Dermis microvascular lymphatic vessel endothelial cell (primary cell): Measurements from ENCODE around the gene KCND1. TPM values are rescaled to one million over a fixed set of nuclear protein-coding genes. Genes with fewer than 3 reads are reported as not detected.

Source experiments
- DNase-seq, 2 donors: peaks; one replicate each; pipeline versions ENCODE4 v3.0.0 to v3.0.0-alpha.2; 2010; ENCODE audit warnings: low read depth in 2 of 2
- total RNA-seq: library from RNA; depleted of rRNA; stranded (reverse); fragments of >200 nt; gene quantifications from 2 replicates; pipeline ENCODE4 v1.2.1, GENCODE V29; 2014

KCND1 gene
- total RNA-seq, 1 donor from 2014 or later: 0.13 TPM

DNA sequence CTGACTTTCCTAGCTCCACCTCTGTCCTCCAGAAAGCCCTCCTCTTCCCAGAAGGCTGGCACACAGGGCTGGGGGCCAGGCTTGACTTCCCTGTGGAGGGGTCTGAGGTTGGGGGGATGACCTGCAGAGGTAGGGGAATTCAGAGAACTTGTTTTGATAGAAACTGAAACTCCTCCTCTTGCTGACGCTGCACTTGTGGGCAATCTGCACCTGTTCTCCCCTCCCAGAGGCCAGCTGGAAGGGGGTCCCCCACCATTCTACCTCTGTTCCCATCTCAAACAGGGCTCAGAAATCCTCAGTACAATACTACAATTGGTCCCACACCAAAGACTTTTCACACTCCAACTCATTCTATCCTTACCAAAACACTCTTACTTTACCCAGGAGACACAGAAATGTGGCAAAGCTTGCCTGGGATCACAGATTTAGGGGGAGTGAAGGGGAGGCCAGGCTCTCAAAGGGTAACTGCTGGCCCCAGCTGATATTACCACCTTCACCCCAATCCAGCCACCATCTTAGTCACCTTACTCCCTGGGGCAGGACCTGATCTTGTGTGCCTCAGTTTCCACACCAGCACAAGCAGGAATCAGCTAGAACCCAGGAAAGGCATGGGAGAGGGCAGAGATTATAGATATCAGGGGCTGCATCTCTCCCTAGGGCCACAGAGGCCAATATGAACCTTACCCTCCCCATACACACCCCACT lies 32.8 kb downstream of the KCND1 start:
- DNase-seq: no peak

DNA sequence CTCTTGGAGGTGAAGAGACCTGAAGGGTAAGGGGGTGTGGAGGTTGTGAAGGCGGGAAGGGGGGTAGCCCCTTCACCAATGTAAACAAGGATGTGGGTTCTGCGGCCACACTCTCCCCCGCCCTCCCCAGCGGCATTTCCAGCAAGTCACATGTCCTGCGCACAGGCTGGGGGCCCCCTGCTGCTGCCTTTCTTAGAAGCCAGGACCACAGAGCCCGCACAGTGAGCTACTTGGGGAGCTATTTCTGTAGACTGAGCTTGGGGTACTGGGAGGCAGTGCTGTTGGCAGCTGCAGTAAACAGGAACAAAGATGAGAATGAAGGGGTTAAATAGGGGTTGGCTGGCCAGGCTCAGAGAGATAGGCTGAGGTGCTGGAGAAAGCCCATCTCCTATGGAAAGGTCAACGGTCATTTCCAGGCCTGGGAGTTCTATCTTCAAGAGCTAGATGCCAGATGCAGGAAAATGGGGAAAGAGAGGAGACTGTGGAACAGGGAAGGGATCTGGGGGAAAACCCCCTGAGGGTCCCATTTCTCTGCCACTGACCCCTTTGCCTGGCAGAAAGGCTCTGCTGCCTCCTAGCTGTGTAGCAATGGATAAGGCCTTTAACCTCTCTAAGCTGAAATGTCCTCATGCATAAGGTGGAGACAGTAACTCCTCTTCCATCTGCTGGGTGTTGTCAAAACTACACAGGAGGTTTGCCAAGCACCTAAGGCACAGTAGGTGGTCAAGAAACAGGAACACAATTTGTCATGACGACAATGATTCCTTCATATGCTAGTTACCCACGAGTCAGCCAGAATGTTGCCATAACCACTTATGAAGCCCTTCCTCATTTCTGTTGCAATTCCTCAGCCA lies 34.4 kb downstream of the KCND1 start:
- DNase-seq: no peak

DNA sequence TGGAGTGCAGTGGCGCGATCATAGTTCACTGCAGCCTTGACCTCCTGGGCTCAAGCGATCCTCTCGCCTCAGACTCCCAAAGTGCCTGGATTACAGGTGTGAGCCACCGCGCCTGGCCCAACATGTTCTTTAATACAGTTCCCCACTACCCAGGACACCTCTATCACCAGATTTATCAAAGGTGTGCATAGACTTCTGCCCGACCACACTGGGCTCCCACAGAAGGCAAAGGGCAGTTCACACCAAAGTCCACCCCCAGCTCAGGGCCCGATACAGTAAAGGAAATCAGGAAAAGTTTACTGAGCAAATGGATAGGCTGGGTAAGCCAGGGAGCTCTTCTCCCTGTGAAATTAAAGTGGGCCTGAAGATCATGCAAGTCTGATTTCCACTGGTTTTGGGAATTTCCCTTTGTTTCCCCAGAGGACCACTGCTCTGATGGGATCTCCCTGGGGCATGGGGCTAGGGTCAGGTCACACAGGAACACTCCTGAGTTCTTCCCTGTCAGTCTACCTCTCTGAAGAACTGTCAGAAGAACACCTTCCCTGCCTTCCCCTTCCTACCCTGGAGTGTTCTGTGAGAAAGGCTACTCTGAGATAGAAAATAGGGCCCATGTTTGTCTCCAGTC lies 35.1 kb downstream of the KCND1 start:
- DNase-seq: no peak

DNA sequence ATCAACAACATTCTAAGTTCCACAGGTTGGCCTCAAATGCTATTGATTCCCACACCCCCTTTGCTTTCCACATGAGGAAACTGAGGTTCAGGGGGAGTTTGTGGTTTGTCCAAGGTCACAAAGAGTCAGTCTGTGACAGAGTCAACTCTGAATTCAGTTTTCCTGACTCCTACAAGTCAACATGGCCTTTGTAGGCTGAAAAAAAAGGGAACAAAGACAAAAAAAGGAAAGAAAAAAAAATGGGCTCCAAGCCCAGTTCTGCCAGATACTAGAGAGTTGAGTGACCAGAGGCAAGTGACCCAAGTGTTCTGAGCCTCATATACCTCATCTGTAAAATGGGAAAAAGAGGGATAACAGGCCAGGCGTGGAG lies 36.4 kb downstream of the KCND1 start:
- DNase-seq: no peak

DNA sequence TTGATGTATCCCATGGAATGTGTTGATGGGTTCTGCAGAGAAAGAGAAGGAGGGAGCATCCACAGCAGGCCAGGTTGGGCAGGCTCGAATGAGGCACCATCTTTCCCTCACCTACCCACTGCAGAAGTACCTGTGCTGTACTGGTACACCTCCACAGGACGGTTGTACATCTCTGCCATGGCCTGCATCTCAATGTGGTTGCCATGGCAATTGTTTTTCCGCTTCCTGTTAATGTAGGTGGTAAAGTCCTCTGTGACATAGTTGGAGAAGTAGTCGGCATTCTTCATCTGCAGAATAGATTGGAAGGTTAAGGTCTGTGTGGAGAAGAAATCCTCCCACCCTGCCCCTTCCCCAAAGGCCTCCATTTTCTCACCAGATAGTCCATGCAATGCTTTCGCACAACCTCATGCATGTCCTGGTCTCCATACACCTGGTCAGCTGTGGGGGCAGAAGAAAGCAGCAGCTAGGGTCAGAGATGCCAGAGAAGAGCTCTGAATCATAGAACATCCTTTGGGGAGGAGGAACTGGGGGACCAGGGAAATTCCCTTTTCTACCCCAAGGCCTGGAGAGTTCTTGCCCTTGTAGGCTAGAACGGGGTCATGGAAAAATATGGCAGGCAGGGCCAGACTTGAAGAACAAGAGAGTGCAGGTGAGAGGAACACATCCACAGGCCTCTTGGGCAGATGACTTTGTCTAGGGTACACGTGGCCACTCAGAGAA lies 36.9 kb downstream of the KCND1 start:
- DNase-seq: no peak

DNA sequence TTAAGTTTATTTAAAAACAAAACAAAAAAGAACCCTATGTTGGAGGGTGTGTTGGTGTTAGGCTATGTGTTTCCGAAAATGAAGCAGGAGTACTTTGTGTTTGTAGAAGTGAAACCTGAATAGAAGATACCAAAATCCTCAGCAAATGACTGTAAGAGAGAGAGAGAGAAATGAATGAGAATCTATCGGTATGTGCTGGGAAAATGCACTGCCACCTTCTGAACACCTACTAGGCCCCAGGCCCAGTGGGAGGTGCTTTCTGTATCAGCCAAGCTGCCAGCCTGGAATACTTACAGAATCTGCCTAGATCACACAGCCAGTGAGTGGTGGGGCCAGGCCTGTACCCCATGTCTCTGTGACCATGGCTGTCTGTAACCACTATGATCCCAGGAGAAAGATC lies 37.9 kb downstream of the KCND1 start:
- no peak for DNase-seq

DNA sequence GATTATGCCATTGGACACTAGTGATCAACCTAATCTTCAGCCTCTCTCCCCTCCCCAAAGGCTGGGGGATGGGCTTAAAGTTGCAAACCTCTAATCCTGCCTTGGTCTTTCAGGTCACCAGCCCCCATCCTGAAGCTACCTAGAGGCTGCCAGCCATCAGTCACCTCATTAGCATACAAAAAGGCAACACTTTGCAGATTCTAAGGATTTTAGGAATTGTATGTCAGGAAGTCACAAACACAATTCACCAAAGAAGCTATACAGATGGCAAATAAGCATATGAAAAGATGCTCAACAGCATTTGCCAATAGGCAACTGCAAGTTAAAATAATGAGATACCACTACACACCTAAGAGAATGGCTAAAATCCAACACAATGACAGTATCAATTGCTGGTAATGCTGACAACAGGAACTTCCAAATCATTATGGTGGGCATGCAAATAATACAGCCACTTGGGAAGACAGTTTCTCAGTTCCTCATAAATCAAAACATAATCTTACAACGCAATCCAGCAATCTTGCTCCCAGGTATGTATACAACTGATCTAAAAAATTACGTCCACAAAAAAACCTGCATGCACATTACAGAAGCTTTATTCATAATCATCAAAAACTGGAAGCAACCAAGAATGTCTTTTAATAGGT lies 43.8 kb downstream of the KCND1 start:
- no peak for DNase-seq

DNA sequence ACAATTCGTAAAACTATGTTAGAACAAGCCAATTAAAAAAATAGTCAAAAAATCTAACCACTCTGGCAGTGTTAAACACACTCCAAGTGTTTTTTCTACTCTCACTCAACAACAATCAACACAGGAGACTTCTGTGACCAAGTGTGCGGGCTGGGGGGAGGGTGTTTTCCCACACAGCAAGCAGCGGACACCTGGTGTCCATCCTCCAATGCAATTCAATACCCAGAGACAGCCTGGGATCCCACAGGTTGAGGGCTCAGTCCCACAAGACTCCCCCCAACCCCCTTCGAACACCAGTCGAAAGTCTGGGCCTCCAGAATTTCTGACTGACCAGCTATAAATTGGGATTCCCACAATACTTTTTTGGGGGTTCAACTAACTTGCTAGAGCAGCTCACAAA lies 44.5 kb downstream of the KCND1 start:
- DNase-seq: no peak

DNA sequence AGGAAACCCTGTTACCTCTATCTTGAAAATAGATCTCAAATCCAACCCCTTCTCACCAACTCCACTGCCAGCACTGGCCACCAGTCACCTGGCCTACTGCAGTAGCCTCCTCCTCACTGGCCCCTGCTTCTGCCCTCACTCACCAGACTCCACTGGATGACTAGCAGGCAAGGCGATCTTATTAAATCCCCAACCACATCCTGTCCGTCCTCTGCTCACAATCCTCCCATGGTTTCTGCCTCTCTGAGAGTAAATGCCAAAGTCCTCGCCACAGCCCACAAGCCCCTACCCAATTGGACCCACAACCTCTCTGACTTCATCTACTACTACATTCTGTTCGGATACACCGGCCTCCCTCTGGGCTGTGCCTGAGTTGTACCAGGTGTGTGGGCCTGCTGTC lies 47.4 kb downstream of the KCND1 start:
- DNase-seq: no peak

DNA sequence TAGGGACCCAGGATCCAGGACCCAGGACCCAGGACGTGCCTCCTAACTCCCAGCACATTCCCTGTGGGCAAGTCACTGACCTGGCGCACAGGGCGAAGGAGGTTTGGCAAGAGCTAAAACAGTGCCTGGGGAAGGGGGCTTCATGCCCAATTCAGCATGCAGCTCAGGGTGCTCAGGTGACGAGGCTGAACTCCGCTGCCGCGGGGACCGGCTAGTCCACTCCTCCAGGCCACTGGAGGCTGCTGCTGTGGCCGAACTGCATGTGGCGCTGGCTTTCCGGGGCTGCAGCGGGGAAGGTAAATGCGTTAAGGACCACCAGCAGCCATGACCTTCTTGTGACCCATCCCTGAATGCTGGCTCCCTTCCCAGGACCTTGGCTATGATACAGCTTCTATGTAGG lies 47.9 kb downstream of the KCND1 start:
- no peak for DNase-seq

DNA sequence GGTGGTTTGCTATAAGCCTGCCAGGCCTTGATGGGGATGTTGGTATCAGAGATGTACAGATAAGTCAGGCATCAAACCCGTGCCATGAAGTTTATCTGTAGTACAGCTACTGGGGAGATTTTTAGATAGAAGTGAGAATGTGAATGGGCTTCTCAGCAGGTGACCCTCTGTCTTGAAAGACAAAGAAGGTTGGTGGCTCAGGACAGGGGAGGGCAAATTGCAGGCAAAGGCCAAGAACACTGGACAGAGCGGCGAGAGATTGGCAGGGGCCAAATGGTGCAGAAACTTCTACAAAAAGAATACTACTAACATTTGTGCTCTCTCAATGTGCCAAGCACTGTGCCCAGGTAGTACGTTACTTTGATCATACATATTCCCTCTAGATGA lies 50.9 kb downstream of the KCND1 start:
- DNase-seq: no peak

DNA sequence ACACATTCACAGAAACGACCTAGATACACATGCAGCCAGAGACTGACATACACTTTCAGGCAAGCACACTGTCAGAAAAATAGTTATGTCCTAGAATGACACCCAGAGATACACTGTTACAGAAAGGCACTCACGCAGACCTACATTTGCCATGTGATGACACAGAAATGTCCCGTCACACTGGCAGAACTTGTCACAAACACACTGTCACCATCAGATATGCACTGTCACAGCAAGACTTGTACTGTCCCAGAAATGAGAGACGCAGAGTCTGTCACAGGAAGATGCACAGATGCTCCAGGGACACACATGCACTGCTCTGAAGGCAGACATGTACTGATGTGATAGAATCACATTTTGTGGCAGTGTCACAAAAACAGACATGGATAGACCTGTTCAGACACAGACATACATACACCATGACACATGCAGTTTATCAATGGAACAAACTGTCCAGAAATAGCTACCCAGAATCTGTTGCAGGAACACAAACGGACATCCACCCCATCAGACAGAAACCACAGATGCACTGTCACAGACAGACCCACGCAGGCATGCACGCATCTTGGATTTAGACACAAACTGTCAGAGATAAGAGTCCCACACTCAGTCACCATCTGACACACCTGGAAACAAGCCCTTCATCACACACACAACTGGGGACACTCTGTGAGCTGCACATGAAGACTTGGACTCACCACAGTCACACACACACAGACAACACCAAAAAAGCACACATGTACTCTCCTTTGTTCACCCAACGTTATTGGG lies 51.5 kb downstream of the KCND1 start:
- no peak for DNase-seq

DNA sequence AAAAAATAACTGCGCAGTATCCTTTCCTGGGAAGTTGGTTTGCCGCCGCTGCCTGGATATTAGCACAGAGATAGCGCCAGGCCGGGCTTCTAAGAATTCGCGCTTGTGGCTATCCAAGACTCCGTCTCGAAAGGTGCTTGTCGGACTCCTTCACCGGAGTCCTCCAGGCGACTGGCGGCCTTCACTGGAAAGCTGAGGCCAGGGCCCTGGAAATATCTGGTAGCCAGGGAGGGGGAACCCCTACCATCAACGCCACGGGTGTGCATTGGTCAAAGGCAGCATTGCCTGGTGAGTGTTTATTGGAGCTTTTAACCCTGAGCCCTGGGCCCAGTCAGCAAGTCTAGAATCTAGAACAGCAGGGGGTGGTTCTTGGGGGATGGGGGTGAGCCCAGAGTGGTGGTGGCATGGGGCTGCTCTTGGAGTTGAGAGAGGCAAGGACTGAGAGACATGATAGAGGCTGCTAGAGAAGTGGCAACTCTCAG lies 52.2 kb downstream of the KCND1 start:
- DNase-seq: peak in 1 of 2 donors; percentile 44

DNA sequence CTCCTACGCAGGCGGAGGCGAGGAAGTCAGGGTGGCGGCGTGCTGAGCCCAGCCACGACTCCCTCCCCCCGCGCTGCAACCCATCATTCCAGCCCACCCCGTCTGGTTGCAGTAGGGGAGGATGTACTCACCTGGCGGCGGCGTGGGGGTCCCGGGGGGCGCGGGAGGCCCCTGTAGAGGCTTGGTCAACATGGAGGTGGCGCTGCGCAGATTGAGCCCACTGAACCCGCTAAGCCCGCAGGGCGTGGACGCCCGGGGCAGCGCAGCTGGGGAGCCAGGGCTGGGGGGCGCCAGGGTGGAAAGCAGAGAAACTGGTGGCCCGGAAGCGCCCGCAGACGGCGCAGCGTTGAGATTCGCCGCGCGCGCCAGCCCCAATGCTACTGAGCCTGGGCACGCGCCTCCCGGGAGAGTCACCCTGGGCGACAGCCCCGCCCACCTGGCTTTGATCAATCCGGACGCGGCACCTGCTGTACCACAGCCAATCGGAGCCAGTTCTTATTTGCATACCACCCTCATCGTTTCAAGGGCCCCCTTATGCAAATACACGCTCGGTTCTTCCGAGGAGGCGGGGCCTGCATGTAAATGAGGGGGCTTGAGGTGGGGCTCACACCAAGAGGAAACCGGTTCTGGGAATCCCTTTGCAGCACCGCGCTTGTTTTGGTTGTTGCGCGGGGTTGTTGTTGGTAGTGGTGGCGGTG lies 52.9 kb downstream of the KCND1 start, which contains the start of gene PIM2:
PIM2 (minus strand) TSS at position 382 of the 698 bp plus-strand sequence; CDS start at position 192, 190 bp downstream.
- peak; percentile 83 to 92 for DNase-seq

DNA sequence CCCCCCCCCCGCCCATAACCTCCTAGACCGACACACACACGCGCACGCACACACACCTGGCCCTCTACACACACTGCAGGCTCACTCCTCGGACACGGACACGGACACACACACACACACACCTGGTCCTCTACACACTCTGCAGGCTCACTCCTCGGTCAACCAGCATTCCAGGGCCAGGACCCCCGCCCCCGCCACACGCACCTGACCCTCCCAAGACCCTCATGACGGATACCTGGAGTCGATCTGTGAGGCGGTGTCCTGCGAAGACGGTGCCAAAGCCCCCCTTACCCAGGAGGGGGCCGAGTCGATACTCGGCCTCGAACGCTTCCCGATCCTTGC lies 53.4 kb downstream of the KCND1 start:
- DNase-seq: no peak

DNA sequence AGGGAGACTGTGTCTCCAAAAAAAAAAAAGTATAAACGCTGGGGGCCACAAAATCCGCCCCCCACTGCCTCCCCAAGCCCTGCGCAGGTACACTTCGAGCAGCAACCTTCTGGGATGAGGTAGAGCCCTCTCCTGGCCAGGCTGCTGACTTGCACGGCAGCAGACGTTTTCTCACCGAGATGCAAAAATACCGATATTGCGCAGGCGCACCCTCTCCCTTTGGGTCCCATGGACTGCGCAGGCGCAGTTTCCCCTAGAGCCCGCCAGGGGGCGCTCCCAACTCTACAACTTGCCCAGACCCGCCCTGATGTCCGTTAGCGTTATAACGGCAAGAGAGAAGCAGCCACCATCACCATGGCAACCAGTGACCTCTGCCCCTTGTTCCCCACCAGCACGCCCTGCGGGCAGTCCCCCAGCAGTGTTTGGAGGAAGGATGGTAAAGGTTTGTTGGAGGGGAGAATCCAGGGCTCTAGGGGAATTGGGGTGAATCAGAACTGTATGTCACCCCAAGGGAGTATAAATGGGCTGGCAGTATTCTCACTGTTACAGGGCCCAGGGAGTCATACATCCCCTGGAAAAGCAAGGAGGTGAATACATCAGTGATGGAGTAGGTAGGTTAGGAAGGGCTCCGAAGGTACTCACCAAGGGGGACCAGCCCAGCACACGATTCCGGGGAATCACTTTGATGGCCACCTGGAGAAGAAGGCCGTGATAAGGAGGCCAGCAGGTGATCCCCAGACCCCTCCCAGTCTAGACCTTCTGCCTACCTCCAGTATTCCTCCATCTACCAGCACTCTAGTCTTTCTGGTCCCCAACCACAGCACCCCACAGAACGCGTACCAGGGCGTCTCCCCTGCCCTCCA lies 54.3 kb downstream of the KCND1 start:
- DNase-seq: peak; percentile 81 to 88

DNA sequence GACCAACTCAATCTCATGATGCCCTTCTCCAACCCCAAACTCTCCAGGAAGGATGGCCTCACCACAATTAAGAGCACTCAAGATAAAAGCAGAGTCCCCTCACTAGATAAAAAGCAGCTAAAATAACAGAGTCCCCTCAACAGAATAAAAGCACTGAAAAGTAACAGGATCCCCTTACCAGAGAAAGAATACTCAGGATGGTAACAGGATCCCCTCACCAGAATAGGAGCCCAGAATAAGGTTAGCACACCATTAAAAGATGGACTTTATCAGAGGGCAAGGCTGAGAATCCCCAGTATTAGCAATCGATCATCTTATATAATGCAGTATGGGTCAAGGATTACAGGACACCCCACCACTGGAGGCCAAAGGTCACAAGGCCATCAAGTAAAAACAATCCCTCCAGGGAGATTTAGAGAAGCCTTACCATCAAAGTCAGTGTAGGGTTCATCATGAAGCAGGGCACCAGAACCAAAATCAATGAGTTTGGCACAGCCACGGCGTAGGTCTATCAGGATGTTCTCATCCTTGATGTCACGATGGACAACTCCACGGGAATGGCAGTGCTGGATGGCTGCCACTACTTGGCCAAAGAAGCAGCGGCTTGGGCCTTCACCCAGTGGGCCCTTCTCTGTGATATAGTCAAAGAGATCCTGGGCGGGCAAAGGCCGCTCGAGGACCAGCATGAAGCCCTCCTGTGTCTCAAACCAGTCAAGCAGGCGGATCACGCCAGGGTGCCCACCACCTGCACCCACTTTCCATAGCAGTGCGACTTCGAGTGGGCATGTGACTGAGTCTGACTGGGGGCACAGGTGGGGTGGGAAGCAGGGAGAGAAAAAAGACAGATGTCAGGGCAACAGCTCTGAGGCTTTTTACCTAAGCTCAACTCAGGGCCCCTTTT lies 56.8 kb downstream of the KCND1 start:
- no peak for DNase-seq
